HCT116 (cell line): ENCODE data around the gene NSD2. TPM values are rescaled to one million over a fixed set of nuclear protein-coding genes. Genes with fewer than 3 reads are reported as not detected.

Experiments used
- ATAC-seq: fragments of 200-7000 bp; cut with Tn5 transposase; 2 replicates; pipeline ENCODE4 v1.9.1; 2020; ENCODE audit warnings: mild to moderate bottlenecking, moderate library complexity
- BruUV-seq: library from RNA; stranded (reverse); fragments of 400-500 nt; replicated peaks from 2 replicates; lab custom pipeline; 2021; lab: Mats Ljungman, UMichigan
- CTCF ChIA-PET: fragments of 300-600 bp; sonication (Branson Sonifier 250); formaldehyde crosslinking; loops from one replicate; lab custom pipeline; 2021; ENCODE audit warnings: antibody characterized with exemption; lab: Charles Lee
- POLR2A ChIA-PET: fragments of 300-600, 350-600 bp; sonication (Branson Sonifier 250); formaldehyde crosslinking; loops from one replicate; lab custom pipeline; 2021; ENCODE audit warnings: antibody characterized with exemption; lab: Charles Lee
- RAD21 ChIA-PET, 2 experiments: fragments of 300-600 bp; sonication (Branson Sonifier 250); formaldehyde crosslinking; loops; one replicate each; lab custom pipeline; 2023; ENCODE audit warnings: low total read pairs in 2 of 2; ENCODE audit not compliant: uncharacterized antibody in 2 of 2, unreplicated experiment in 2 of 2, low non-redundant PET in 1 of 2; lab: Charles Lee
- DNase-seq: peaks from one replicate; pipeline ENCODE4 v3.0.0-alpha.2; 2010; ENCODE audit warnings: low read depth, low spot score
- H2AFZ ChIP-seq: fragments of 200-600 bp; shearing (Covaris generic), sonication (generic); 2 replicates; pipeline ENCODE4 v1.6.1; 2017; ENCODE audit warnings: low read depth, mixed run types, mixed read lengths, antibody characterized with exemption, low read length; ENCODE audit not compliant: poor library complexity, severe bottlenecking
- H3K27ac ChIP-seq: 2 replicates; pipeline ENCODE4 v1.5.1; 2012; ENCODE audit warnings: low read depth, low read length
- H3K27me3 ChIP-seq: fragments of 200-600 bp; sonication (generic); 2 replicates; pipeline ENCODE4 v1.6.1; 2016; ENCODE audit warnings: mixed run types, low read length, mixed read lengths; ENCODE audit not compliant: insufficient read depth
- H3K36me3 ChIP-seq, 2 experiments: fragments of 200-500 bp in 1 of 2; fragments of 200-600 bp in 1 of 2; sonication (Bioruptor generic) in 1 of 2; sonication (generic) in 1 of 2; 2 replicates each; pipeline versions ENCODE4 v1.5.1 to v1.6.1; 2014 to 2016; ENCODE audit warnings: low read length in 2 of 2, inconsistent platforms in 1 of 2, mixed read lengths in 1 of 2, mixed run types in 1 of 2; ENCODE audit not compliant: insufficient read depth in 2 of 2, control insufficient read depth in 1 of 2
- H3K4me1 ChIP-seq, 2 experiments: fragments of 200-600 bp in 1 of 2; sonication (generic) in 1 of 2; 2 replicates each; pipeline versions ENCODE4 v1.5.1 to v1.6.1; 2012 to 2017; ENCODE audit warnings: low read length in 2 of 2, inconsistent platforms in 1 of 2, mild to moderate bottlenecking in 1 of 2, mixed read lengths in 1 of 2, mixed run types in 1 of 2, moderate library complexity in 1 of 2; ENCODE audit not compliant: insufficient read depth in 2 of 2, control insufficient read depth in 1 of 2
- H3K4me2 ChIP-seq: fragments of 200-600 bp; sonication (generic); 2 replicates; pipeline ENCODE4 v1.6.1; 2017; ENCODE audit warnings: mixed run types, low read length, mixed read lengths
- H3K4me3 ChIP-seq, 2 experiments: fragments of 200-600 bp in 1 of 2; sonication (generic) in 1 of 2; replicated peaks in 1 of 2; 2 replicates each; pipeline ENCODE4 v1.5.1; 2011 to 2016; ENCODE audit warnings: low read length in 2 of 2, control low read depth in 1 of 2, low read depth in 1 of 2, mild to moderate bottlenecking in 1 of 2, mixed read lengths in 1 of 2, mixed run types in 1 of 2
- H3K79me2 ChIP-seq: fragments of 200-600 bp; sonication (generic); 2 replicates; pipeline ENCODE4 v1.6.1; 2017; ENCODE audit warnings: mild to moderate bottlenecking, mixed run types, low read length, moderate library complexity, mixed read lengths; ENCODE audit not compliant: insufficient read depth
- H3K9ac ChIP-seq: fragments of 200-600 bp; sonication (generic); 2 replicates; pipeline ENCODE4 v1.6.1; 2016; ENCODE audit warnings: low read length, mixed read lengths
- H3K9me2 ChIP-seq: fragments of 200-600 bp; sonication (generic), shearing (Covaris generic); 2 replicates; pipeline ENCODE4 v1.6.1; 2017; ENCODE audit warnings: mixed run types, mild to moderate bottlenecking, moderate library complexity; ENCODE audit not compliant: insufficient read depth
- H3K9me3 ChIP-seq, 2 experiments: fragments of 200-500 bp in 1 of 2; fragments of 200-600 bp in 1 of 2; sonication (Bioruptor generic) in 1 of 2; sonication (generic) in 1 of 2; 2 replicates each; pipeline ENCODE4 v1.6.1; 2014 to 2017; ENCODE audit warnings: low read length in 2 of 2, mixed read lengths in 2 of 2, inconsistent platforms in 1 of 2, low read depth in 1 of 2, mild to moderate bottlenecking in 1 of 2, mixed run types in 1 of 2, moderate library complexity in 1 of 2; ENCODE audit not compliant: control insufficient read depth in 1 of 2, insufficient read depth in 1 of 2
- H4K20me1 ChIP-seq: fragments of 200-600 bp; sonication (generic), shearing (Covaris generic); 2 replicates; pipeline ENCODE4 v1.6.1; 2017; ENCODE audit warnings: mixed run types, mild to moderate bottlenecking, moderate library complexity; ENCODE audit not compliant: insufficient read depth
- ELF1 ChIP-seq: IDR thresholded peaks from 2 replicates; pipeline ENCODE4 v1.6.1; 2012; ENCODE audit warnings: low read depth, borderline replicate concordance
- EZH2phosphoT487 ChIP-seq: fragments of 200-600 bp; IDR thresholded peaks from 2 replicates; pipeline ENCODE4 v1.6.1; 2018; ENCODE audit warnings: antibody characterized with exemption, borderline replicate concordance
- JUND ChIP-seq: IDR thresholded peaks from 2 replicates; pipeline ENCODE4 v1.6.1; 2012
- POLR2A ChIP-seq: IDR thresholded peaks from 2 replicates; pipeline ENCODE4 v1.7.0; 2011; ENCODE audit warnings: borderline replicate concordance; ENCODE audit not compliant: insufficient read depth, insufficient read length; ENCODE audit errors: extremely low read depth
- POLR2AphosphoS5 ChIP-seq: IDR thresholded peaks from 2 replicates; pipeline ENCODE4 v1.6.1; 2011; ENCODE audit warnings: mild to moderate bottlenecking, low read depth, low read length, moderate library complexity
- SIN3A ChIP-seq: IDR thresholded peaks from 2 replicates; pipeline ENCODE4 v1.6.1; 2012; ENCODE audit warnings: low read depth
- SP1 ChIP-seq: IDR thresholded peaks from 2 replicates; pipeline ENCODE4 v1.6.1; 2012; ENCODE audit warnings: low read depth
- SRF ChIP-seq: IDR thresholded peaks from 2 replicates; pipeline ENCODE4 v1.6.1; 2012; ENCODE audit warnings: low read depth
- YY1 ChIP-seq: IDR thresholded peaks from 2 replicates; pipeline ENCODE4 v1.6.1; 2011; ENCODE audit warnings: low read length, low read depth, moderate library complexity, mild to moderate bottlenecking; ENCODE audit not compliant: insufficient replicate concordance; ENCODE audit errors: extremely low read depth
- intact Hi-C: fragments of 100-400 bp; cut with micrococcal nuclease; formaldehyde crosslinking; loops from 2 replicates; pipeline ENCODE4 v1.10.0; 2022
- total RNA-seq: library from RNA; stranded (reverse); gene quantifications from one replicate; pipeline ENCODE4 v1.2.1, GENCODE V29; 2021; ENCODE audit not compliant: unreplicated experiment
- TF ChIP-seq, protein P1 (sequence below), 3 experiments: fragments of 200-600 bp in 1 of 3; sonication (generic) in 1 of 3; IDR thresholded peaks in 2 of 3; conservative IDR thresholded peaks in 1 of 3; 2 replicates each; pipeline ENCODE4 v1.5.1; 2012 to 2017; ENCODE audit warnings: low read depth in 2 of 3, low read length in 2 of 3, antibody characterized with exemption in 1 of 3, borderline replicate concordance in 1 of 3, control low read depth in 1 of 3, mild to moderate bottlenecking in 1 of 3, mixed read lengths in 1 of 3, mixed run types in 1 of 3, moderate library complexity in 1 of 3; ENCODE audit not compliant: insufficient read depth in 1 of 3

The NSD2 gene
- total RNA-seq, 1 experiment from 2014 or later, result 145 TPM

DNA sequence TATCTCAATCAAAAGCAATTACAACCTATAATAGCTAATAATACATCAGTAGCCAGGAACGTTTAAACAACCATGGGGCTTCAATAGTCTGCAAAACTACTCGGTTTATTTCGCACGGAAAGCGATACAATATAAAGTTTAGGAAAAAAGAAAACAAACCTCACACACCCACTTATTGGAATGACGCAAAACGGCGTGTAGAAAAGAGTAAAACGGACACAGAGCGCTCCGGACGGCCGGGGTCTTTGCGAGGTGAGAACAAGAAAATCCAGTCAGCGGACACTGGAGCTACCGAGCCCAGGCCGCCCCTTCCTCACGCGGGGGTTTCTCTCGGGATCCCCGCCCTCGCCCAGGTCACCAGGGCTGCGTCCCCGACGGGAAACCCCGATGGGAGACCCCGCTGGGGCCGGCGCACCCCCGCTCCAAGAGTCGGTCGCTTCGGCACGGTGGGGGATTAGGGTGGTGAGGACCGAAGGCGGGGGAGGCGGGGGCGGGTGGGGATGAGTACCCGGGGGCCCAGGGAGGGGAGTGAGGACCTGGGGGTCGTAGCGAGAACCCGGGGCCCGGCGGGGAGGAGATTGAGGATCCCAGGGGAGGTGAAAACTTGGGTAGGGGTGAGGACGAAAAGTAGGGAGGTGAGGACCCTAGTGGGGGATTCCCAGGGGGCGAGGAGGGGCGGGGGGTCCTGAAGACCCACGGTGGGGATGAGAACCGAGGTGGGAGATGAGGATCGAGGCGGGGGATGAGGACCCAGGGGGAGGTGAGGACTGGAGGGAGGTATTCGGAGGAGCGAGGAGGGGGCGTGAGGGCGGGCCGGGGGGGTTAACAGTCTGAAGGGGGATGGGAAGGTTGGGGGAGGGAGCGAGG lies 136.8 kb downstream of the NSD2 start:
- Histone ChIP-seq H3K9ac (peak overlapping the region; percentile 96), H2AFZ (no peak overlapping the region), H3K4me3 (peak overlapping the region; percentile 97 to 98), H4K20me1 (peaks cover 6% of the 10 kb centered on the region), H3K27ac (peak overlapping the region; percentile 99; the same call in 1 of the 2 replicates), H3K4me2 (peak overlapping the region; percentile 88), H3K36me3 (peaks cover 14 to 15% of the 10 kb centered on the region in 2 experiments), H3K9me2 (no peaks in the 10 kb centered on the region), H3K9me3 (no peaks in the 10 kb centered on the region), H3K4me1 (peaks cover 10 to 24% of the 10 kb centered on the region in 2 experiments; a peak in 3 of 4 replicates), H3K27me3 (no peaks in the 10 kb centered on the region), H3K79me2 (peaks cover 57% of the 10 kb centered on the region)
- ATAC-seq (no peak), DNase-seq (no peak)
- ChIA-PET RAD21 (no interaction called here), CTCF (no interaction called here), POLR2A (no interaction called here)
- intact Hi-C loops, result loop anchor here (5.0 kb wide), 1 partner anchor 49 kb away; the partner anchor contains the start of gene NAT8L
- no TSS peak for BruUV-seq
- TF ChIP-seq ELF1 (no peak), SIN3A (no peak), SP1 (no peak), JUND (no peak), POLR2A (no peak)
- TF ChIP-seq, protein P1, sequence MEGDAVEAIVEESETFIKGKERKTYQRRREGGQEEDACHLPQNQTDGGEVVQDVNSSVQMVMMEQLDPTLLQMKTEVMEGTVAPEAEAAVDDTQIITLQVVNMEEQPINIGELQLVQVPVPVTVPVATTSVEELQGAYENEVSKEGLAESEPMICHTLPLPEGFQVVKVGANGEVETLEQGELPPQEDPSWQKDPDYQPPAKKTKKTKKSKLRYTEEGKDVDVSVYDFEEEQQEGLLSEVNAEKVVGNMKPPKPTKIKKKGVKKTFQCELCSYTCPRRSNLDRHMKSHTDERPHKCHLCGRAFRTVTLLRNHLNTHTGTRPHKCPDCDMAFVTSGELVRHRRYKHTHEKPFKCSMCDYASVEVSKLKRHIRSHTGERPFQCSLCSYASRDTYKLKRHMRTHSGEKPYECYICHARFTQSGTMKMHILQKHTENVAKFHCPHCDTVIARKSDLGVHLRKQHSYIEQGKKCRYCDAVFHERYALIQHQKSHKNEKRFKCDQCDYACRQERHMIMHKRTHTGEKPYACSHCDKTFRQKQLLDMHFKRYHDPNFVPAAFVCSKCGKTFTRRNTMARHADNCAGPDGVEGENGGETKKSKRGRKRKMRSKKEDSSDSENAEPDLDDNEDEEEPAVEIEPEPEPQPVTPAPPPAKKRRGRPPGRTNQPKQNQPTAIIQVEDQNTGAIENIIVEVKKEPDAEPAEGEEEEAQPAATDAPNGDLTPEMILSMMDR (IDR thresholded peaks at IDR 0.05 in 2 of 3, conservative IDR thresholded peaks at IDR 0.05 in 1 of 3; ENCODE audit: borderline replicate concordance in 1 of 3, insufficient read depth in 1 of 3, low read depth in 2 of 3, low read length in 2 of 3), result no peak

DNA sequence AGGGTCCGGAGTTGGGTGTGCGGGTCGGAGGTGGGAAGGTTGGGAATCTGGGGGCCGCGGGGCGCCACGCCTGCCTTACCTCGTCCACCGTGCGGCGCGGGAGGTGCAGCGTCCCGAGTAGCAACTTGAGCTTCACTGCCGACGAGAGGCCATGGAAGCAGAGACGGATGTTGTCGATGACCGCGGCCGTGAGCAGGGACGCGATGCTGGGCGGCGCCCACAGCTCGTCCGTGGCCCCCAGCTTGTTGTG lies 137.4 kb downstream of the NSD2 start:
- Histone ChIP-seq H3K9me2 (no peaks in the 10 kb centered on the region), H3K4me3 (peak overlapping the region; percentile 97 to 98), H3K9ac (peak overlapping the region; percentile 96), H4K20me1 (peaks cover 6% of the 10 kb centered on the region), H3K27me3 (no peaks in the 10 kb centered on the region), H3K4me1 (peaks cover 10 to 24% of the 10 kb centered on the region in 2 experiments; a peak in 3 of 4 replicates), H3K79me2 (peaks cover 51% of the 10 kb centered on the region), H3K36me3 (peaks cover 13% of the 10 kb centered on the region in 2 experiments), H3K4me2 (peak overlapping the region; percentile 88), H3K27ac (peak overlapping the region; percentile 99), H2AFZ (no peak overlapping the region), H3K9me3 (no peaks in the 10 kb centered on the region)
- DNase-seq, result no peak
- BruUV-seq, result no TSS peak
- ChIA-PET RAD21 (no interaction called here), POLR2A (no interaction called here), CTCF (no interaction called here)
- intact Hi-C loops, result loop anchor here (5.0 kb wide), 1 partner anchor 49 kb away; the partner anchor contains the start of gene NAT8L
- ATAC-seq, result peak; percentile 33
- TF ChIP-seq SRF (no peak), YY1 (no peak), ELF1 (no peak), POLR2AphosphoS5 (no peak), JUND (no peak), EZH2phosphoT487 (no peak)
- TF ChIP-seq, protein P1 (IDR thresholded peaks at IDR 0.05 in 2 of 3, conservative IDR thresholded peaks at IDR 0.05 in 1 of 3; ENCODE audit: borderline replicate concordance in 1 of 3, insufficient read depth in 1 of 3, low read depth in 2 of 3, low read length in 2 of 3), result no peak
